ENCODE measurements around the gene EPHA1. TPM values are rescaled to one million over a fixed set of nuclear protein-coding genes. Genes with fewer than 3 reads are reported as not detected.

EPHA1 gene
- total and polyA plus RNA-seq, 2 experiments from 2014 or later: 60.7 to 154 TPM

GRCh38 chr7:143396182-143396581 lies 12.5 kb downstream of the EPHA1 start (continued):
- TF ChIP-seq STAT1 (IDR thresholded peaks at IDR 0.05; ENCODE audit: unreplicated experiment): no peak
- TF ChIP-seq, protein P1, sequence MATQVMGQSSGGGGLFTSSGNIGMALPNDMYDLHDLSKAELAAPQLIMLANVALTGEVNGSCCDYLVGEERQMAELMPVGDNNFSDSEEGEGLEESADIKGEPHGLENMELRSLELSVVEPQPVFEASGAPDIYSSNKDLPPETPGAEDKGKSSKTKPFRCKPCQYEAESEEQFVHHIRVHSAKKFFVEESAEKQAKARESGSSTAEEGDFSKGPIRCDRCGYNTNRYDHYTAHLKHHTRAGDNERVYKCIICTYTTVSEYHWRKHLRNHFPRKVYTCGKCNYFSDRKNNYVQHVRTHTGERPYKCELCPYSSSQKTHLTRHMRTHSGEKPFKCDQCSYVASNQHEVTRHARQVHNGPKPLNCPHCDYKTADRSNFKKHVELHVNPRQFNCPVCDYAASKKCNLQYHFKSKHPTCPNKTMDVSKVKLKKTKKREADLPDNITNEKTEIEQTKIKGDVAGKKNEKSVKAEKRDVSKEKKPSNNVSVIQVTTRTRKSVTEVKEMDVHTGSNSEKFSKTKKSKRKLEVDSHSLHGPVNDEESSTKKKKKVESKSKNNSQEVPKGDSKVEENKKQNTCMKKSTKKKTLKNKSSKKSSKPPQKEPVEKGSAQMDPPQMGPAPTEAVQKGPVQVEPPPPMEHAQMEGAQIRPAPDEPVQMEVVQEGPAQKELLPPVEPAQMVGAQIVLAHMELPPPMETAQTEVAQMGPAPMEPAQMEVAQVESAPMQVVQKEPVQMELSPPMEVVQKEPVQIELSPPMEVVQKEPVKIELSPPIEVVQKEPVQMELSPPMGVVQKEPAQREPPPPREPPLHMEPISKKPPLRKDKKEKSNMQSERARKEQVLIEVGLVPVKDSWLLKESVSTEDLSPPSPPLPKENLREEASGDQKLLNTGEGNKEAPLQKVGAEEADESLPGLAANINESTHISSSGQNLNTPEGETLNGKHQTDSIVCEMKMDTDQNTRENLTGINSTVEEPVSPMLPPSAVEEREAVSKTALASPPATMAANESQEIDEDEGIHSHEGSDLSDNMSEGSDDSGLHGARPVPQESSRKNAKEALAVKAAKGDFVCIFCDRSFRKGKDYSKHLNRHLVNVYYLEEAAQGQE (IDR thresholded peaks at IDR 0.05; ENCODE audit: unreplicated experiment): no peak

GRCh38 chr7:143395187-143396149 lies 13.2 kb downstream of the EPHA1 start:
- Histone ChIP-seq H3F3A (replicated peaks; ENCODE audit: low read depth) (peaks cover 37% of the 10 kb centered on the region), H3K27me3 (ENCODE audit: insufficient read depth) (no peaks in the 10 kb centered on the region), H3K4me1 (ENCODE audit: insufficient read depth) (no peaks in the 10 kb centered on the region; the same call in 1 of the 2 replicates), H2AFZ (no peak overlapping the region), H3K79me2 (replicated peaks; ENCODE audit: insufficient read depth) (0 out of 2 replicates have a peak, but pooled peaks cover 5% of the 10 kb centered on the region), H3K27ac (ENCODE audit: low read depth) (no peak overlapping the region), H4K20me1 (replicated peaks; ENCODE audit: insufficient read depth) (peaks cover 5% of the 10 kb centered on the region), H3K4me2 (no peak overlapping the region), H3K9me2 (ENCODE audit: insufficient read depth) (no peaks in the 10 kb centered on the region), H3K36me3 (ENCODE audit: insufficient read depth) (peaks cover 41% of the 10 kb centered on the region), H3K4me3 (no peak overlapping the region)
- peaks cover 15% of the 10 kb centered on the region for H3K27me3 Mint-ChIP-seq (ENCODE audit: insufficient read depth, low read depth, poor library complexity)
- no peaks in the 10 kb centered on the region; the same call in 2 of the 3 replicates for H3K4me1 Mint-ChIP-seq
- H3K9me3 Mint-ChIP-seq: no peaks in the 10 kb centered on the region; the same call in 2 of the 3 replicates
- H3K36me3 Mint-ChIP-seq (ENCODE audit: low read depth): peaks cover 96% of the 10 kb centered on the region
- ATAC-seq (peak; percentile 16), DNase-seq (ENCODE audit: low spot score) (peak; percentile 63)
- no peak overlapping the region for H3K4me3 Mint-ChIP-seq
- peak overlapping the region; percentile 4; the same call in 1 of the 2 replicates for H3K27ac Mint-ChIP-seq
- TF ChIP-seq, protein P1 (IDR thresholded peaks at IDR 0.05; ENCODE audit: unreplicated experiment): no peak
- TF ChIP-seq POLR2AphosphoS5 (IDR thresholded peaks at IDR 0.05; ENCODE audit: low read depth) (peak; percentile 18; the same call in 1 of the 2 replicates), CREB1 (CRISPR knock-in tag; IDR thresholded peaks at IDR 0.05; ENCODE audit: low read depth) (no peak)

Measured in GM23338 (cell line).